Measurements from ENCODE around the gene UGT2B11.
A peak's percentile ranks its signal among the peaks of the same experiment; 100 is the strongest.
"Not testable (repeated sequence)": the region's sequence is repeated elsewhere in the genome, so short reads cannot be mapped to it uniquely, and the experiment has no call there.

UGT2B11 gene

DNA sequence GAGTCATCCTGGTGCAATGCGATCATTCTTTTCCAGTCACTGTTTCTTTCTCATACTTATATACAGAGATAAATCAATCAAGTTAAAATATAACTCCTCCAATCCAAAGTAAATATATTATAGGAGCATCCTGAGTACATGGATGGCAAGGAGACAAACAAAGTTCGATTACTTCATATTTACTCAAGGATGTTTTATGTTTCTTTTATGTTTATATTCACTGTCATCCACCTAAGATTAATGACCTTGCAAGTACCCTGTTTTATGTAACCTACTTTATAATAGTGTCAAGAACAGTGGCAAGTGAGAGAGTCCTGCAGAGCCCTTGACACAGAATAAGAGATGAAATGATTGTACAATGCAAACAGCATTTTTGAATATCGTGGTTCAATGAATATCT lies at the start of gene UGT2B11:
Gene UGT2B11 (minus strand): TSS at position 33 of the 400 bp plus-strand sequence. CDS start 26 bp downstream, at position 7.
- DNase-seq = no peak

DNA sequence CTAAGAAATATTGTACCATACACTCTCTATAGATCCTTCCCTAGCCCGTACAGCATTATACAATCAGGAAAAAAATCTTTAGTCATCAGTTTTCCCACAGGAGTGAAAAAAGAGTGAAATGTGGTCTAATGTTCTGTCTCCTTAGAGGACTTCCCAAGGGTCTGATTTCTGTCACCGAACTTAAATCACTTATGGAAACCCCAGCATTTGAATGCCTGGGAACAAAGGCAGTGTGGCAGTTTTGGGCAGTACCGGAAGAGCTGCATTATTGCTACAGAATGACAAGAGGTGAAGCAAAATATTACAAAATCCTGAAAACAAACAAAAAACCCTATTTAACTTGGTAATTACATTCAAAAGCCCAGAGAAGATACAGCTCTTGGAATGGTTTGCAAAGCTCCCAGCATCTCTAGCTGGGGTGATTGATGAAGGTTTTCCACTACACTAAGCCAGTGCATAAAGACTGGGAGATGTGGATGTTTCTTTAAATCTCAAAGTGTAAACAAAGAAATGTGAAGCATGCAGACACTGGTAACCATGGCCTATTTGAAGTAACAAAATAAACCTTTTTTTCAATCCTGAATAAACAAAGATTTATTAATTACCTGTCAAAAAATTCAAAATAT lies 38.7 kb upstream of the UGT2B11 start:
- not testable (repeated sequence) for DNase-seq

GRCh38 chr4:69250884-69251283 lies 36.3 kb upstream of the UGT2B11 start:
- not testable (repeated sequence) for DNase-seq

DNA sequence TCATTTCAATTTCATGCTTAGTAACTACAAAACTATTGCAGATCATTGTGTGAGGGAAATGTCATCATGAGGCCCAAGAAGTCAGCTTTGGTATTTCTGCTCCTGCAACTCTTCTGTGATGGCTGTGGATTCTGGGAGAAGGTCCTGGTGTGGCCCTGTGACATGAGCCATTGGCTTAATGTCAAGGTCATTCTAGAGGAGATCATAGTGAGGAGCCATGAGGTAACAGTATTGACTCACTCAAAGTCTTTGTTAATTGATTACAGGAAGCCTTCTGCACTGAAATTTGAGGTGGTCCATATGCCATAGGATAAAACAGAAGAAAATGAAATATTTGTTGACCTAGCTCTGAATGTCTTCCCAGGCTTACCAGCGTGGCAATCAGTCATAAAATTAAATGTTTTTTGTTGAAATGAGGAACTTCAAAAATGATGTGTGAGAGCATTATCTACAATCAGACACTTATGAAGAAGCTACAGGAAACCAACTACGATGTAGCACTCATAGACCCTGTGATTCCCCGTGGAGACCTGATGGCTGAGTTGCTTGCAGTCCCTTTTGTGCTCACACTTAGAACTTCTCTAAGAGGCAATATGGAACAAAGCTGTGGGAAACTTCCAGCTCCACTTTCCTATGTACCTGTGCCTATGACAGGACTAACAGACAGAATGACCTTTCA lies 28.2 kb upstream of the UGT2B11 start:
- DNase-seq = not testable (repeated sequence)

GRCh38 chr4:69241746-69242145 lies 27.2 kb upstream of the UGT2B11 start:
- DNase-seq = not testable (repeated sequence)

- DNase-seq = not testable (repeated sequence)
Observed at GRCh38 chr4:69240787-69241186, 26.2 kb upstream of the UGT2B11 start.

GRCh38 chr4:69239557-69240168 lies 25.1 kb upstream of the UGT2B11 start:
- DNase-seq = no peak

GRCh38 chr4:69239092-69239491 lies 24.5 kb upstream of the UGT2B11 start:
- DNase-seq = no peak

DNA sequence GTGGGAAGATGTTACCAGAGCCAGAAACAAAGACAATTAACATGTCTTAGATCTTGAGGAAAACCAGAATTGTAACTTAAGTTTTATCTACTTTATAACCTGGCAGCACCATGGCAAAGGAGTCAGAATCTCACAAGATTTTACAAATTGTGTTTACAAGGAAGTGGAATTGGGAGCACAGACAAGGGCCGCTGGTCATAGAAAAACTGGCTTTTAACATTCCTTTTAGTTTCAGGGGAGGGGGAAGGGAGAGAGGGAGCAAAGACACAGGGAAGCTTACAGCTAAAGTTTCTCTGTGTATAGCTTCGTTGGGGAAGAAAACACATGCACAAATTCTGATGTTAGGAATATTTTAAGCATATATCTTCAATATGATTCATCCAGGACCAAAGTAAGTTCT lies 10.3 kb upstream of the UGT2B11 start:
- no peak for DNase-seq

DNA sequence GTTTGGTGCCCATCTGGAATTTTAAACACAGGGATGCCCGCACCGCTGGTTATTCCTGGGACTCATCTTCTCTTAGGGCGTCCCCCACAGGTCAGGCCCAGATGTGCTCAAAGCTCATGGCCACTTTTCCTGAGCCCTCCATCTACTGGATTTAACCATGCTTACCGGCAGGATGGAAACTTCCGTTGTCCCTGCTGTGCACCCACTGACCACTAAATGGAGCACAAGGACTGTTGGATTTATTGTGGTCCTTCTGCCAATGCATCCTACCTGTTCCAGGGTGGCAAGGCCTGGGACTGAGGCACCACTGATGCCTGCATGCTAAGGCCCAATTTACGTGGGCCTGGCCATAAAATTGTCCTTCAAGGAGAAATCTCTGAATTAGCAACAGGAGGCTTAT lies 8.7 kb upstream of the UGT2B11 start:
- not testable (repeated sequence) for DNase-seq

DNA sequence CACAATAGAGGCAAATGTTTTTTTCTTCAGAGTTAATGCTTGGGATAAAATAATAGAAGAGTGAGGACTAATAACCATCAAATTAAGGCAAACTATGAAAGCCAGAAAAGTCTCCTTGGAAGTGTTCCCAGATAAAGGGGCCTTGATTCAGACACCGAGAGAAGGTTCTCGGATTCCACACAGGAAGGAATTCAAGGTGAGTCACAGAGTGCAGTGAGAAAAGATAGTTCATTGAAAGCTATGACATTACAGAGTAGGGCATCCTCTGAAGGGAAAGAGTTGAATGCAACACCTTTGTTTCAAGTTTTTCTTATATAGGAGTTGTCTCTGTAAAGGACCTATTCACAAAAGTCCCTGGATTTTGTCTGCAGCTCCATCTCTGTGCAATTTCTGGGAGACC lies 3.9 kb upstream of the UGT2B11 start:
- not testable (repeated sequence) for DNase-seq

DNA sequence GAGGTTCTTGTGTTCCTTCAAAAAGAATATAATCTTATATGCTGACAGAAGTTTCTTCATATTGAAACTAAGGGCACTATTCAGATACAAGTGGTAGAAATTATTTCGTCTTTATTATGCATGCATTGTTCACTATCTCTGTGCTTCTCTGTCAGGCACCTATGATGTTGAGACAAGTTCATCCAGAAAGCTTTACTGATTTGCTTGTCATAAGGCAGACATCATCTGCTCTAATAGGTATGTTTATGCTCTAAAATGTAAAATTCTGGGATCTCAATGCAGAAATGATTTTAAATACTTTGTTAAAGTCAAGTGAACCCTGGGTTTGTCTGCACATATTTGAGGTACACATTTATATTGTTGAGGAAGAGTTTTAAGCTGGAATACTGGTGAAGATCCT lies 3.6 kb downstream of the UGT2B11 start:
- DNase-seq = no peak

- DNase-seq = not testable (repeated sequence)
Observed at GRCh38 chr4:69198506-69198905, 16.0 kb downstream of the UGT2B11 start.

- no peak for DNase-seq
Observed at GRCh38 chr4:69196209-69196965, 18.2 kb downstream of the UGT2B11 start.

DNA sequence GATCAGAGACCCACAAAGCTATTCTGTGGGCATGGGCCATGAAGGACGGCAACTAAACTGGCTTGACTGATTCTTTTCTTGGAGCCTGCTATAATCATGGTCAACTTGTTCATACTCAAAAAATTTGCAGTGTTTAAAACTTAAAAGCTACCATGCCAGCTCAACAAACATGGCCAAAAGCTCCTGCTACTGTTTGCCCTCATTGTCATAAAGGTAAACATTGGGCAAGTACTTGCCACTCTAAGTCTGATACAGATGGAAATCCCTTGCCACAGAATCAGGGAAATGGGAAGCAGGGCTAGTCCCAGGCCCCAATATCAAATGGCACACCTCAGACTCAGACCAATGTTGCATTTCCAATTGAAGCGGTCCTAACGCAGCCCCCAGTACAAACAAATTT lies 20.4 kb downstream of the UGT2B11 start:
- no peak for DNase-seq

DNA sequence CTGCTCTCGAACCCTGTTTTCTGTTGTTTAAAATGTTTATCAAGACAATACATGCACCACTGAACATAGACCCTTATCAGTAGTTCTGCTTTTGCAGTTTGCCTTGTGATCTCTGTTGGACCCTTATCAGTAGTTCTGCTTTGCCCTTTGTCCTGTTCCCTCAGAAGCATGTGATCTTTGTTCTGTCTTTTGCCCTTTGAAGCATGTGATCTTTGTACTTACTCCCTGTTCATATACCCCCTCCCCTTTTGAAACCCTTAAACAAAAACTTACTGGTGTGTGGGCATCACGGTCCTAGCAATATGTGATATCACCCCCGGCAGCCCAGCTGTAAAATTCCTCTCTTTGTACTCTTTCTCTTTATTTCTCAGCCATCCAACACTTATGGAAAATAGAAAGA lies 22.6 kb downstream of the UGT2B11 start:
- not testable (repeated sequence) for DNase-seq

DNA sequence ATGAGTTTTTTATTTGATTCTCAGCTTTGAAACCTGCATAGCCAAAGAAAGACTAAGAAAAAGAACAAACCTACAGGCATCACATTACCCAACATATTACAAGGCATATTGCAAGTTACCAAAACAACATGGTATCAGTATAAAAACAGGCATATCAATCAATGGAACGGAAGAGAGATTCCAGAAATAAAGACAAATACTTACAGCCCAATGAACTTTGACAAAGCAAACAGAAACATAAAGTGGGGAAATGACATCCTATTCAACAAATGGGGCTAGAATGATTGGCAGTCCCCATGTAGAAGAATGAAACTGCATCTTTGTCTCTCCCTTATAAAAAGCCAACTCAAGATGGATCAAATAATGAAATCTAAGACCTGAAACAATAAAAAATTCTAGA lies 23.9 kb downstream of the UGT2B11 start:
- not testable (repeated sequence) for DNase-seq

- DNase-seq = not testable (repeated sequence)
Observed at GRCh38 chr4:69181519-69182169, 32.9 kb downstream of the UGT2B11 start.

- DNase-seq = not testable (repeated sequence)
Observed at GRCh38 chr4:69179817-69180216, 34.7 kb downstream of the UGT2B11 start.

DNA sequence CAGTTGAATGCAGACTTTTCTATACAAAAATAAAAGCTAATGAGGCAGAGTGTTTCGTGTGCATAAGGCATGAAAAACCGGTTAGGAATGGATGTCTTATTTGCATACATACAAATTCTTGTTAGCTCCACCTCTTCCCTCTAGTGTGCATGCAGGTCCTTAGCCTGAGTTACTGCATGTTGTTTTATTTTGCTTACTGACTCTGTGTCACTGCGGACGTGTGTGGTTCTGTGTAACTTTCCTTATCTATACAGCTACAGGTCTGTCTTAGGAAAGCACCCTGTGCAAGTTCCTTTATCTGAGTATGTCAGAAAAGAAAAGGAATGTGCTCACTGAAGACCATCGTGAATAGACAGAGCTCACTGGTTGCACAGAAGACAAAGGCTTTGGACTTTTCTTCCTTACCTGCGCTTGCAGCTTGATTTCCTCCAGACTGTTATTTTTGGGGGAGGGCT lies 35.8 kb downstream of the UGT2B11 start:
- DNase-seq = not testable (repeated sequence)

GRCh38 chr4:69170233-69171134 lies 44.1 kb downstream of the UGT2B11 start:
- peak; percentile 16 for DNase-seq

DNA sequence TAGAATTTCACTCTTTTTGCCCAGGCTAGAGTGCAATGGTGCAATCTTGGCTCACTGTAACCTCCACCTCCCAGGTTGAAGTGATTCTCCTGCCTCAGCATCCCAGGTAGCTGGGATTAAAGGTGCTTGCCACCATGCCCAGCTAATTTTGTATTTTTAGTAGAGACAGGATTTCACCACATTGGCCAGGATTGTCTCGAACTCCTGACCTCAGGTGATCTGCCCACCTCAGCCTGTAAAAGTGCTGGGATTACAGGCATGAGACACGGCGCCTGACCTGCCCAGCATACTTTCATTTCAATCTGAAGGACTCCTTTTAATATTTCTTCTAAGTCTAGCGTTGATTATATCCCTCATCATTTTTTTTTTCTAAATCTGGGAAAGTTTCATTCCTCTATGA lies 45.4 kb downstream of the UGT2B11 start:
- not testable (repeated sequence) for DNase-seq

Measured in CD4-positive, alpha-beta T cell treated with Interleukin-12 subunit alpha and Interleukin-12 subunit beta, for 1 hour (primary cell).